Peyer's patch (tissue), 4 donors: Measurements from ENCODE around the gene MRPL24.

Source experiments
- CTCF ChIP-seq, 6 experiments: fragments of 450-650 bp in 4 of 6; fragments of 200-600 bp in 2 of 6; sonication (generic) in 1 of 6; IDR thresholded peaks; one replicate each; pipeline ENCODE4 v1.5.1; 2017 to 2019; ENCODE audit warnings: antibody characterized with exemption in 6 of 6, mild to moderate bottlenecking in 3 of 6, moderate library complexity in 1 of 6
- POLR2A ChIP-seq, 2 donors: fragments of 450-650 bp; IDR thresholded peaks; one replicate each; pipeline ENCODE4 v1.5.1; 2017; ENCODE audit warnings: antibody characterized with exemption in 2 of 2, mild to moderate bottlenecking in 2 of 2, moderate library complexity in 2 of 2

DNA sequence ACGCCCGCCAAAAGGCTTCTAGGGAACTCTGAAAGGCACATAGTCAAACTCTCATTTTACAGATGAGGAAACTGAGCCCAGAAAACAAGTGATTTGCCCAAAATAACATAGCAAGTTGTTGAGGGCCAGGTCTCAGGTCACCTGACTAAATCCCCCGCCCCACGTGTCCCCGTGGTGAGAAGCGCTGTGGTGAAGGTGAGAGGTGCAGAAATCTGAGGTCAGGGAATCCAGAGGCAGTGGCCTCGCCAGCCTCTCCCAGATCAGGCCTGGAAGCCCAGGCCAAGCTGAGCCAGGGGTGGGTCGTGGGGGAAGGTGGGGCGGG lies 5.5 kb upstream of the MRPL24 start:
- no peak for TF ChIP-seq CTCF (IDR thresholded peaks at IDR 0.05)
- TF ChIP-seq POLR2A (IDR thresholded peaks at IDR 0.05): no peak
